ENCODE measurements around the gene DXO. TPM values are rescaled to one million over a fixed set of nuclear protein-coding genes. Genes with fewer than 3 reads are reported as not detected.
A peak's percentile ranks its signal among the peaks of the same experiment; 100 is the strongest.
"Not testable (repeated sequence)": the region's sequence is repeated elsewhere in the genome, so short reads cannot be mapped to it uniquely, and the experiment has no call there.

The DXO gene
- total RNA-seq, result 23.7 and 29.4 TPM in 2 replicates

GRCh38 chr6:31971993-31972708 lies at the start of gene DXO:
TSS of gene DXO (minus strand) at chr6:31972138. CDS start at chr6:31971675, 463 bp downstream.
- H3K27ac Mint-ChIP-seq, result peak within 1 kb of the TSS; percentile 100
- DNase-seq (peak; percentile 96), ATAC-seq (ENCODE audit: low read depth) (peak; percentile 89)
- TF ChIP-seq, protein P1, sequence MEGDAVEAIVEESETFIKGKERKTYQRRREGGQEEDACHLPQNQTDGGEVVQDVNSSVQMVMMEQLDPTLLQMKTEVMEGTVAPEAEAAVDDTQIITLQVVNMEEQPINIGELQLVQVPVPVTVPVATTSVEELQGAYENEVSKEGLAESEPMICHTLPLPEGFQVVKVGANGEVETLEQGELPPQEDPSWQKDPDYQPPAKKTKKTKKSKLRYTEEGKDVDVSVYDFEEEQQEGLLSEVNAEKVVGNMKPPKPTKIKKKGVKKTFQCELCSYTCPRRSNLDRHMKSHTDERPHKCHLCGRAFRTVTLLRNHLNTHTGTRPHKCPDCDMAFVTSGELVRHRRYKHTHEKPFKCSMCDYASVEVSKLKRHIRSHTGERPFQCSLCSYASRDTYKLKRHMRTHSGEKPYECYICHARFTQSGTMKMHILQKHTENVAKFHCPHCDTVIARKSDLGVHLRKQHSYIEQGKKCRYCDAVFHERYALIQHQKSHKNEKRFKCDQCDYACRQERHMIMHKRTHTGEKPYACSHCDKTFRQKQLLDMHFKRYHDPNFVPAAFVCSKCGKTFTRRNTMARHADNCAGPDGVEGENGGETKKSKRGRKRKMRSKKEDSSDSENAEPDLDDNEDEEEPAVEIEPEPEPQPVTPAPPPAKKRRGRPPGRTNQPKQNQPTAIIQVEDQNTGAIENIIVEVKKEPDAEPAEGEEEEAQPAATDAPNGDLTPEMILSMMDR (IDR thresholded peaks at IDR 0.05), result no peak
- H3K4me1 Mint-ChIP-seq, result peaks cover 39% of the 10 kb centered on the region
- intact Hi-C loops (cut with micrococcal nuclease), result loop anchor here (1.0 to 10.0 kb wide), 3 partner anchors 13 to 1233 kb away; partner anchors contain the start of genes HSD17B8, NEU1, RING1 and RXRB
- POLR2A ChIA-PET, result interaction anchor here (0.6 to 5.2 kb wide), 32 partner anchors 11 to 1346 kb away, joined by 3 to 113 read pairs (median 4); partner anchors contain the start of genes ATF6B, C6orf47, CSNK2B and DDX39B
- no peaks in the 10 kb centered on the region for H3K27me3 Mint-ChIP-seq
- H3K36me3 Mint-ChIP-seq (ENCODE audit: low read depth), result peaks cover 44% of the 10 kb centered on the region
- H3K4me3 Mint-ChIP-seq, result peak within 1 kb of the TSS; percentile 98
- H3K9me3 Mint-ChIP-seq, result no peaks in the 10 kb centered on the region
- CTCF ChIA-PET, result interaction anchor here (1.2 to 1.4 kb wide), 2 partner anchors 13 to 20 kb away, joined by 4 read pairs; partner anchors contain the start of genes NELFE and SKIC2

- H3K9me3 Mint-ChIP-seq; POLR2A ChIA-PET; DNase-seq; H3K4me3 Mint-ChIP-seq; intact Hi-C loops (cut with micrococcal nuclease); H3K27me3 Mint-ChIP-seq; H3K27ac Mint-ChIP-seq; H3K36me3 Mint-ChIP-seq (ENCODE audit: low read depth); CTCF ChIA-PET; ATAC-seq (ENCODE audit: low read depth); H3K4me1 Mint-ChIP-seq: not testable (repeated sequence)
These were observed 42.6 kb upstream of the DXO start, which contains the start of gene C4B for GRCh38 chr6:32014547-32014946. TSS of gene C4B (plus strand) at chr6:32014795. CDS start at chr6:32014846, 51 bp downstream.

- intact Hi-C loops (cut with micrococcal nuclease); H3K9me3 Mint-ChIP-seq; H3K4me3 Mint-ChIP-seq; ATAC-seq (ENCODE audit: low read depth); CTCF ChIA-PET; H3K4me1 Mint-ChIP-seq; POLR2A ChIA-PET; H3K36me3 Mint-ChIP-seq (ENCODE audit: low read depth); DNase-seq; H3K27me3 Mint-ChIP-seq; H3K27ac Mint-ChIP-seq: not testable (repeated sequence)
These were observed 41.8 kb upstream of the DXO start for GRCh38 chr6:32013738-32014137.

DNA sequence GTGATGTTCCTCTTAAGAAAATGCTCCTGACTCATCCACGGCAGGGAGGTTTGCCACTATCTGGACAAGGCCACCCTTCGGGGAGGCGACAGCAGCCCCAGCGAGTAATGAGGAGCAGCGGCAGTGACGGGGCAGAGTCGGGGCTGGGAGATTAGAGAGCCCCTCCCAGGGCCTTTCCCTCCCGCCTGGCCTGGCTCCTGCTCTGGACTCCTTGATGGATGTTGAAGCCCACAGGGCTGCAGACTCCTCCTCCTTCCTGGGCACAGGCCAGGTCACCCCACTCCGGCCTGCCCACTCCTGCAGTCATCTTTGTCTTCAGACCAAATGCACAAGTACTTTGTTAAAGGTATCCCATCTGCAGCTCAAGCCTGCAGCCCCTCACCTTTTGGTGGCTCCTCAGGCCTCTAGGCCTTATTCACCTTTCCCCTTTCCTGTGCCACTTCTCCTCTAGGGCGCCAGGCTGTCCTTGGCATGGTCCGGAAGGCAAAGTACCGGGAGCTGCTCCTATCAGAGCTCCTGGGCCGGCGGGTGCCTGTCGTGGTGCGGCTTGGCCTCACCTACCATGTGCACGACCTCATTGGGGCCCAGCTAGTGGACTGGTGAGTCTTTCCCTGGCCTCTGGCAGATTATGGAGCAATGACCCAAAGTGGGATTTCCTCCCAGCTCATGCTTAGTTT lies 41.1 kb upstream of the DXO start:
- H3K4me3 Mint-ChIP-seq; H3K36me3 Mint-ChIP-seq (ENCODE audit: low read depth); H3K27ac Mint-ChIP-seq; POLR2A ChIA-PET; H3K9me3 Mint-ChIP-seq; H3K27me3 Mint-ChIP-seq; ATAC-seq (ENCODE audit: low read depth); CTCF ChIA-PET; intact Hi-C loops (cut with micrococcal nuclease); H3K4me1 Mint-ChIP-seq: not testable (repeated sequence)
- DNase-seq, result peak; percentile 11

GRCh38 chr6:32010856-32011530 lies 39.1 kb upstream of the DXO start:
- H3K4me1 Mint-ChIP-seq; H3K4me3 Mint-ChIP-seq; intact Hi-C loops (cut with micrococcal nuclease); H3K27me3 Mint-ChIP-seq; POLR2A ChIA-PET; H3K9me3 Mint-ChIP-seq; H3K27ac Mint-ChIP-seq; ATAC-seq (ENCODE audit: low read depth); H3K36me3 Mint-ChIP-seq (ENCODE audit: low read depth); CTCF ChIA-PET: not testable (repeated sequence)
- peak; percentile 13 for DNase-seq

GRCh38 chr6:32009537-32009936 lies 37.6 kb upstream of the DXO start:
- H3K4me3 Mint-ChIP-seq; CTCF ChIA-PET; H3K36me3 Mint-ChIP-seq (ENCODE audit: low read depth); H3K27ac Mint-ChIP-seq; ATAC-seq (ENCODE audit: low read depth); H3K9me3 Mint-ChIP-seq; POLR2A ChIA-PET; intact Hi-C loops (cut with micrococcal nuclease); H3K4me1 Mint-ChIP-seq; H3K27me3 Mint-ChIP-seq: not testable (repeated sequence)
- peak; percentile 11 for DNase-seq

- H3K27me3 Mint-ChIP-seq; CTCF ChIA-PET; H3K9me3 Mint-ChIP-seq; H3K4me3 Mint-ChIP-seq; POLR2A ChIA-PET; H3K36me3 Mint-ChIP-seq (ENCODE audit: low read depth); intact Hi-C loops (cut with micrococcal nuclease); H3K4me1 Mint-ChIP-seq; ATAC-seq (ENCODE audit: low read depth); H3K27ac Mint-ChIP-seq: not testable (repeated sequence)
- DNase-seq, result peak; percentile 7
These were observed 36.7 kb upstream of the DXO start for GRCh38 chr6:32008616-32009015.

- H3K27me3 Mint-ChIP-seq; ATAC-seq (ENCODE audit: low read depth); CTCF ChIA-PET; H3K36me3 Mint-ChIP-seq (ENCODE audit: low read depth); intact Hi-C loops (cut with micrococcal nuclease); DNase-seq; H3K27ac Mint-ChIP-seq; H3K4me1 Mint-ChIP-seq; H3K9me3 Mint-ChIP-seq; POLR2A ChIA-PET; H3K4me3 Mint-ChIP-seq: not testable (repeated sequence)
These were observed 36.1 kb upstream of the DXO start for GRCh38 chr6:32008037-32008436.

DNA sequence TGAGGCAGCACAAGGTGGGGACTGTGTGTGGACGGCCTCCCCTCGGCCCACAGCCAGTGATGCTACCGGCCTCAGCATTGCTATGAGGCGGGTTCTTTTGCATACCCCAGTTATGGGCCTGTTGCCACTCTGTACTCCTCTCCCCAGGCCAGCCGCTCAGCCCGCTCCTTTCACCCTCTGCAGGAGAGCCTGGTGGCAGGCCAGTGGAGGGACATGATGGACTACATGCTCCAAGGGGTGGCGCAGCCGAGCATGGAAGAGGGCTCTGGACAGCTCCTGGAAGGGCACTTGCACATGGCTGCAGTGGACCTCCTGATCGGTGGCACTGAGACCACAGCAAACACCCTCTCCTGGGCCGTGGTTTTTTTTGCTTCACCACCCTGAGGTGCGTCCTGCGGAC lies 35.1 kb upstream of the DXO start:
- ATAC-seq (ENCODE audit: low read depth); H3K27me3 Mint-ChIP-seq; POLR2A ChIA-PET; H3K9me3 Mint-ChIP-seq; H3K4me1 Mint-ChIP-seq; intact Hi-C loops (cut with micrococcal nuclease); H3K27ac Mint-ChIP-seq; CTCF ChIA-PET; H3K36me3 Mint-ChIP-seq (ENCODE audit: low read depth); H3K4me3 Mint-ChIP-seq: not testable (repeated sequence)
- peak; percentile 14 for DNase-seq

DNA sequence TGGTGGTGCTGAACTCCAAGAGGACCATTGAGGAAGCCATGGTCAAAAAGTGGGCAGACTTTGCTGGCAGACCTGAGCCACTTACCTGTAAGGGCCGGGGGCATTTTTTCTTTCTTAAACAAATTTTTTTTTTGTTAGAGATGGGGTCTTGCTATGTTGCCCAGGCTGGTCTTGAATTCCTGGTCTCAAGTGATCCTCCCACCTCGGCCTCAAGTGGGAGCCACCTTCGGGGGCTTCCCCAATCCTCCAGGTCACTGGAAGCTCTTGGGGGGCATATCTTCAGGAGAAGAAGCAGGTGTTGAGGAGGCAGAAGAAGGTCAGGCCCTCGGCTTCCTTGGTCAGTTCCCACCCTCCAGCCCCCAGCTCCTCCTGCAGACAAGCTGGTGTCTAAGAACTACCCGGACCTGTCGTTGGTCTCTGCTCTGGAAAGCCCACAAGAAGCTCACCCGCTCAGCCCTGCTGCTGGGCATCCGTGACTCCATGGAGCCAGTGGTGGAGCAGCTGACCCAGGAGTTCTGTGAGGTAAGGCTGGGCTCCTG lies 34.1 kb upstream of the DXO start:
- DNase-seq, result peak; percentile 14
- H3K9me3 Mint-ChIP-seq; H3K27me3 Mint-ChIP-seq; H3K27ac Mint-ChIP-seq; intact Hi-C loops (cut with micrococcal nuclease); H3K4me3 Mint-ChIP-seq; CTCF ChIA-PET; H3K36me3 Mint-ChIP-seq (ENCODE audit: low read depth); ATAC-seq (ENCODE audit: low read depth); H3K4me1 Mint-ChIP-seq: not testable (repeated sequence)
- POLR2A ChIA-PET, result interaction anchor here (0.7 kb wide), 1 partner anchor 50 kb away, joined by 3 read pairs; no protein-coding TSS in a partner anchor

DNA sequence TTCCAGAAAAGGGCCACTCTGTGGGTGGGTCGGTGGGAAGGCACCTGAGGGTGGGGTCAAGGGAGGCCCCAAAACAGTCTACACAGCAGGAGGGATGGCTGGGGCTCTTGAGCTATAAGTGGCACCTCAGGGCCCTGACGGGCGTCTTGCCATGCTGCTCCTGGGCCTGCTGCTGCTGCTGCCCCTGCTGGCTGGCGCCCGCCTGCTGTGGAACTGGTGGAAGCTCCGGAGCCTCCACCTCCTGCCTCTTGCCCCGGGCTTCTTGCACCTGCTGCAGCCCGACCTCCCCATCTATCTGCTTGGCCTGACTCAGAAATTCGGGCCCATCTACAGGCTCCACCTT lies 33.6 kb upstream of the DXO start:
- H3K4me1 Mint-ChIP-seq; intact Hi-C loops (cut with micrococcal nuclease); CTCF ChIA-PET; H3K27me3 Mint-ChIP-seq; H3K4me3 Mint-ChIP-seq; H3K36me3 Mint-ChIP-seq (ENCODE audit: low read depth); H3K27ac Mint-ChIP-seq; ATAC-seq (ENCODE audit: low read depth); DNase-seq; H3K9me3 Mint-ChIP-seq; POLR2A ChIA-PET: not testable (repeated sequence)

All from activated B cell treated with CpG ODN at 0.5 μM for 24 hours (primary cell).